Measurements from ENCODE around the gene MXD3. TPM values are rescaled to one million over a fixed set of nuclear protein-coding genes. Genes with fewer than 3 reads are reported as not detected.
A peak's percentile ranks its signal among the peaks of the same experiment; 100 is the strongest.

The MXD3 gene
- polyA plus RNA-seq, 3 donors, result 21.5 to 61.9 (median 25.5) TPM

DNA sequence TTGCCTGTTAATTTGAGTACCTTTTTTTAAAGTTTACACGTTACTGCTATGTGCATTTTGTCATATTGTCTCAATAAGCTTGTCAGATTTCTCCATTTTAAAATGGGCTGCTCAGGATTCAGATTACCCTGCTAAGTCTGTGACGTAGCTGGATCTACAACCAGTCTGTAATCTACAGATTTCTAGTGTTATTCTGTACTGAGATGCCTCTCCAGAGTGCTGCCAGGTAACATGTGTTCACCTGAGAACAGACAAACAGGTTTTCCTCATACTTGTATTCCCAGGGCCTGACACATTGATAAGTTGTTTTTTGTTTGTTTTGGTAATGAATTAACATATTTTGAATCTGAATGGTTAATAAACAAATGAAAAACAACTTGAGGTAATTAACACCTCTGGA, 23.5 kb downstream of the MXD3 start:
- WGBS (ENCODE audit: insufficient coverage), result no CpG with 5 or more reads among the region's 2 CpGs
- TF ChIP-seq, protein P1, sequence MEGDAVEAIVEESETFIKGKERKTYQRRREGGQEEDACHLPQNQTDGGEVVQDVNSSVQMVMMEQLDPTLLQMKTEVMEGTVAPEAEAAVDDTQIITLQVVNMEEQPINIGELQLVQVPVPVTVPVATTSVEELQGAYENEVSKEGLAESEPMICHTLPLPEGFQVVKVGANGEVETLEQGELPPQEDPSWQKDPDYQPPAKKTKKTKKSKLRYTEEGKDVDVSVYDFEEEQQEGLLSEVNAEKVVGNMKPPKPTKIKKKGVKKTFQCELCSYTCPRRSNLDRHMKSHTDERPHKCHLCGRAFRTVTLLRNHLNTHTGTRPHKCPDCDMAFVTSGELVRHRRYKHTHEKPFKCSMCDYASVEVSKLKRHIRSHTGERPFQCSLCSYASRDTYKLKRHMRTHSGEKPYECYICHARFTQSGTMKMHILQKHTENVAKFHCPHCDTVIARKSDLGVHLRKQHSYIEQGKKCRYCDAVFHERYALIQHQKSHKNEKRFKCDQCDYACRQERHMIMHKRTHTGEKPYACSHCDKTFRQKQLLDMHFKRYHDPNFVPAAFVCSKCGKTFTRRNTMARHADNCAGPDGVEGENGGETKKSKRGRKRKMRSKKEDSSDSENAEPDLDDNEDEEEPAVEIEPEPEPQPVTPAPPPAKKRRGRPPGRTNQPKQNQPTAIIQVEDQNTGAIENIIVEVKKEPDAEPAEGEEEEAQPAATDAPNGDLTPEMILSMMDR (IDR thresholded peaks at IDR 0.05), result no peak
- H3K4me3 ChIP-seq (replicated peaks in 1 of 3; ENCODE audit: low read depth in 2 of 3, low read length in 3 of 3), result no peak overlapping the region
- H3K4me1 ChIP-seq (ENCODE audit: control insufficient read depth in 1 of 2, insufficient read depth in 2 of 2, low read length in 2 of 2), result no peaks in the 10 kb centered on the region
- H2AFZ ChIP-seq (ENCODE audit: insufficient read depth, low read depth, low read length, poor library complexity, severe bottlenecking), result no peak overlapping the region
- H3K36me3 ChIP-seq (replicated peaks in 1 of 2; ENCODE audit: control insufficient read depth in 1 of 2, insufficient read depth in 2 of 2, low read length in 2 of 2), result peaks cover 74 to 100% of the 10 kb centered on the region in 2 donors
- Mint-ChIP-seq H3K4me3 (no peak overlapping the region), H3K27me3 (ENCODE audit: low read depth in 3 of 3) (peaks cover 0 to 2% (median 0%) of the 10 kb centered on the region in 3 donors), H3K9me3 (no peaks in the 10 kb centered on the region), H3K27ac (peak overlapping the region in 1 of 7 donors; percentile 31), H3K4me1 (peaks cover 2% of the 10 kb centered on the region), H3K36me3 (peaks cover 74 to 89% of the 10 kb centered on the region in 2 donors)
- H3K9me3 ChIP-seq (replicated peaks in 1 of 2; ENCODE audit: control insufficient read depth in 1 of 2, insufficient read depth in 1 of 2, low read length in 2 of 2), result no peaks in the 10 kb centered on the region
- H4K20me1 ChIP-seq (ENCODE audit: insufficient read depth, low read length), result peaks cover 13% of the 10 kb centered on the region
- intact Hi-C loops (cut with micrococcal nuclease), result no loop called here
- no peak overlapping the region for H3K9ac ChIP-seq (ENCODE audit: insufficient read depth, low read length, poor library complexity, severe bottlenecking)
- no peaks in the 10 kb centered on the region for H3K27me3 ChIP-seq (ENCODE audit: control insufficient read depth in 2 of 2, insufficient read depth in 2 of 2, low read length in 2 of 2)
- H3K27ac ChIP-seq (ENCODE audit: low read depth in 1 of 2, low read length in 2 of 2), result no peak overlapping the region
- no peaks in the 10 kb centered on the region for H3K79me2 ChIP-seq (ENCODE audit: insufficient read depth, low read length)
- no peak for DNase-seq
- no peak overlapping the region for H3K4me2 ChIP-seq (replicated peaks; ENCODE audit: extremely low read depth, low read length, poor library complexity, severe bottlenecking)

DNA sequence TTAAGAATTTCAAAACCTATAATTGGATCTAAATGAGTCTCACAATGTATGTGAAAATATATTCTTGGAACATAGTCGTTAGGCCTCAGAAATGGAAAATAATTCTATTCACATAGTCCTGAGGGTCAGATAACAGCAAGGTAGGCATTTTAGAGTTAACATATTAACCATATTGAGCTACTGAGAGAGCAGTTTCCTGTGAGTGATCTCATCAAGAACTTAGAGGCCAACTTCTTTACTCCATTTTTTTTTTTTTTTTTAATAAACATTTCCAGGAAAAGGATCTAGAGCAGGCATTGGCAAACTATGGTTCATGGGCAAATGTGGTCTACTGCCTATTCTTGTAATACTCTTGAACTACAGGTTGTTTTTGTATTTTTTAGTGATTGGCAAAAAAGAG, 34.8 kb downstream of the MXD3 start:
- H3K4me1 ChIP-seq (ENCODE audit: control insufficient read depth in 1 of 2, insufficient read depth in 2 of 2, low read length in 2 of 2), result no peaks in the 10 kb centered on the region
- no peak overlapping the region for H3K27ac ChIP-seq (ENCODE audit: low read depth in 1 of 2, low read length in 2 of 2)
- no peak overlapping the region for H3K4me2 ChIP-seq (replicated peaks; ENCODE audit: extremely low read depth, low read length, poor library complexity, severe bottlenecking)
- WGBS (ENCODE audit: insufficient coverage), result no CpG with 5 or more reads among the region's 1 CpG
- no peak overlapping the region for H3K9ac ChIP-seq (ENCODE audit: insufficient read depth, low read length, poor library complexity, severe bottlenecking)
- Mint-ChIP-seq H3K4me1 (no peaks in the 10 kb centered on the region), H3K4me3 (no peak overlapping the region), H3K27ac (peak overlapping the region in 1 of 7 donors; percentile 9), H3K36me3 (peaks cover 77 to 92% of the 10 kb centered on the region in 2 donors), H3K9me3 (no peaks in the 10 kb centered on the region), H3K27me3 (ENCODE audit: low read depth in 3 of 3) (peaks cover 0 to 2% (median 0%) of the 10 kb centered on the region in 3 donors)
- DNase-seq, result no peak
- H2AFZ ChIP-seq (ENCODE audit: insufficient read depth, low read depth, low read length, poor library complexity, severe bottlenecking), result no peak overlapping the region
- no peaks in the 10 kb centered on the region for H3K9me3 ChIP-seq (replicated peaks in 1 of 2; ENCODE audit: control insufficient read depth in 1 of 2, insufficient read depth in 1 of 2, low read length in 2 of 2)
- TF ChIP-seq, protein P1 (IDR thresholded peaks at IDR 0.05), result no peak
- peaks cover 5% of the 10 kb centered on the region for H4K20me1 ChIP-seq (ENCODE audit: insufficient read depth, low read length)
- no peaks in the 10 kb centered on the region for H3K27me3 ChIP-seq (ENCODE audit: control insufficient read depth in 2 of 2, insufficient read depth in 2 of 2, low read length in 2 of 2)
- H3K4me3 ChIP-seq (replicated peaks in 1 of 3; ENCODE audit: low read depth in 2 of 3, low read length in 3 of 3), result no peak overlapping the region
- peaks cover 71 to 96% of the 10 kb centered on the region in 2 donors for H3K36me3 ChIP-seq (replicated peaks in 1 of 2; ENCODE audit: control insufficient read depth in 1 of 2, insufficient read depth in 2 of 2, low read length in 2 of 2)
- intact Hi-C loops (cut with micrococcal nuclease), result no loop called here
- no peaks in the 10 kb centered on the region for H3K79me2 ChIP-seq (ENCODE audit: insufficient read depth, low read length)

Data from CD14-positive monocyte (primary cell).